H9 (cell line): ENCODE results near the gene MICAL3. TPM values are rescaled to one million over a fixed set of nuclear protein-coding genes. Genes with fewer than 3 reads are reported as not detected.
A peak's percentile ranks its signal among the peaks of the same experiment; 100 is the strongest.

ENCODE experiments used
- DNase-seq: peaks from one replicate; pipeline ENCODE4 v3.0.0-alpha.2; 2017
- H2AFZ ChIP-seq: one replicate; pipeline ENCODE4 v1.6.1; 2013; ENCODE audit warnings: mild to moderate bottlenecking, low read length, control low read depth, moderate library complexity
- H2AK5ac ChIP-seq: 2 replicates; pipeline ENCODE4 v1.6.1; 2013; ENCODE audit warnings: low read length, control low read depth, mixed read lengths; ENCODE audit not compliant: insufficient read length
- H2BK120ac ChIP-seq: one replicate; pipeline ENCODE4 v1.6.1; 2013; ENCODE audit warnings: low read depth, mild to moderate bottlenecking, low read length, control low read depth, inconsistent platforms; ENCODE audit not compliant: poor library complexity, severe bottlenecking
- H2BK12ac ChIP-seq: 2 replicates; pipeline ENCODE4 v1.6.1; 2013; ENCODE audit warnings: low read length, control low read depth, mixed read lengths, low read depth; ENCODE audit not compliant: insufficient read length
- H2BK15ac ChIP-seq: 2 replicates; pipeline ENCODE4 v1.6.1; 2013; ENCODE audit warnings: low read depth, low read length, control low read depth
- H2BK20ac ChIP-seq: one replicate; pipeline ENCODE4 v1.6.1; 2013; ENCODE audit warnings: low read depth, mild to moderate bottlenecking, low read length, control low read depth, inconsistent platforms; ENCODE audit not compliant: poor library complexity, severe bottlenecking
- H2BK5ac ChIP-seq: 2 replicates; pipeline ENCODE4 v1.6.1; 2013; ENCODE audit warnings: low read length, control low read depth, mixed read lengths; ENCODE audit not compliant: insufficient read length
- H3K14ac ChIP-seq: 2 replicates; pipeline ENCODE4 v1.6.1; 2013; ENCODE audit warnings: low read length, control low read depth; ENCODE audit not compliant: insufficient read depth
- H3K18ac ChIP-seq: 2 replicates; pipeline ENCODE4 v1.6.1; 2013; ENCODE audit warnings: low read depth, mild to moderate bottlenecking, mixed read lengths, low read length, control low read depth; ENCODE audit not compliant: insufficient read length
- H3K23ac ChIP-seq: 2 replicates; pipeline ENCODE4 v1.6.1; 2013; ENCODE audit warnings: low read length, control low read depth, mixed read lengths, low read depth; ENCODE audit not compliant: insufficient read length
- H3K23me2 ChIP-seq: 2 replicates; pipeline ENCODE4 v1.6.1; 2013; ENCODE audit warnings: low read depth, mild to moderate bottlenecking, mixed read lengths, low read length, control low read depth; ENCODE audit not compliant: insufficient read length, poor library complexity, severe bottlenecking
- H3K27ac ChIP-seq: 2 replicates; pipeline ENCODE4 v1.5.1; 2013; ENCODE audit warnings: low read length, control low read depth, mixed read lengths, low read depth; ENCODE audit not compliant: insufficient read length
- H3K27me3 ChIP-seq: 2 replicates; pipeline ENCODE4 v1.6.1; 2013; ENCODE audit warnings: low read length, control low read depth, inconsistent platforms; ENCODE audit not compliant: insufficient read depth
- H3K4ac ChIP-seq: 2 replicates; pipeline ENCODE4 v1.6.1; 2013; ENCODE audit warnings: low read depth, mild to moderate bottlenecking, control low read depth, inconsistent platforms, low read length, moderate library complexity
- H3K4me1 ChIP-seq: 2 replicates; pipeline ENCODE4 v1.6.1; 2013; ENCODE audit warnings: low read length, control low read depth, inconsistent platforms; ENCODE audit not compliant: insufficient read depth
- H3K4me2 ChIP-seq: 2 replicates; pipeline ENCODE4 v1.6.1; 2013; ENCODE audit warnings: low read length, control low read depth, mixed read lengths; ENCODE audit not compliant: insufficient read length, insufficient read depth
- H3K56ac ChIP-seq: 2 replicates; pipeline ENCODE4 v1.6.1; 2013; ENCODE audit warnings: low read depth, mild to moderate bottlenecking, mixed read lengths, low read length, control low read depth; ENCODE audit not compliant: insufficient read length
- H3K79me1 ChIP-seq: 2 replicates; pipeline ENCODE4 v1.6.1; 2013; ENCODE audit warnings: low read depth, mild to moderate bottlenecking, moderate library complexity, low read length, control low read depth, inconsistent platforms; ENCODE audit not compliant: insufficient read depth, poor library complexity, severe bottlenecking
- H3K79me2 ChIP-seq: 2 replicates; pipeline ENCODE4 v1.6.1; 2013; ENCODE audit warnings: low read length, control low read depth, inconsistent platforms; ENCODE audit not compliant: insufficient read depth
- H3K9ac ChIP-seq: 2 replicates; pipeline ENCODE4 v1.6.1; 2013; ENCODE audit warnings: low read length, control low read depth, mixed read lengths; ENCODE audit not compliant: insufficient read length; ENCODE audit errors: extremely low read depth
- H3K9me3 ChIP-seq: one replicate; pipeline ENCODE4 v1.6.1; 2013; ENCODE audit warnings: low read depth, low read length, inconsistent platforms; ENCODE audit not compliant: control insufficient read depth
- H3T11ph ChIP-seq: one replicate; pipeline ENCODE4 v1.6.1; 2013; ENCODE audit warnings: mild to moderate bottlenecking, low read length, control low read depth, inconsistent platforms
- H4K20me1 ChIP-seq: one replicate; pipeline ENCODE4 v1.6.1; 2013; ENCODE audit not compliant: control insufficient read depth, insufficient read length, insufficient read depth
- H4K5ac ChIP-seq: 2 replicates; pipeline ENCODE4 v1.6.1; 2013; ENCODE audit warnings: low read depth, mild to moderate bottlenecking, mixed read lengths, low read length, control low read depth; ENCODE audit not compliant: insufficient read length
- H4K8ac ChIP-seq: replicated peaks from 2 replicates; pipeline ENCODE4 v1.6.1; 2013; ENCODE audit warnings: low read length, control low read depth, mixed read lengths, low read depth; ENCODE audit not compliant: insufficient read length
- H4K91ac ChIP-seq: 2 replicates; pipeline ENCODE4 v1.6.1; 2013; ENCODE audit warnings: low read depth, mild to moderate bottlenecking, moderate library complexity, mixed read lengths, low read length, control low read depth; ENCODE audit not compliant: insufficient read length
- H3K27ac Mint-ChIP-seq, 3 experiments: 2 replicates in 2 of 3; 3 replicates in 1 of 3; pipeline ENCODE4 v1.8.0; 2020 to 2021; ENCODE audit warnings: mixed read lengths in 3 of 3, mild to moderate bottlenecking in 1 of 3, moderate library complexity in 1 of 3
- H3K27me3 Mint-ChIP-seq: 2 replicates; pipeline ENCODE4 v1.8.0; 2021; ENCODE audit warnings: low read depth, mild to moderate bottlenecking, moderate library complexity, mixed read lengths
- H3K36me3 Mint-ChIP-seq, 3 experiments: 2 replicates in 2 of 3; 3 replicates in 1 of 3; pipeline ENCODE4 v1.8.0; 2020 to 2021; ENCODE audit warnings: low read depth in 3 of 3, mixed read lengths in 3 of 3; ENCODE audit not compliant: insufficient read depth in 1 of 3
- H3K4me1 Mint-ChIP-seq, 2 experiments: 2 replicates each; pipeline ENCODE4 v1.8.0; 2020; ENCODE audit warnings: mixed read lengths in 2 of 2
- H3K4me3 Mint-ChIP-seq, 2 experiments: 2 replicates in 1 of 2; 3 replicates in 1 of 2; pipeline ENCODE4 v1.8.0; 2020 to 2021; ENCODE audit warnings: mild to moderate bottlenecking in 2 of 2, mixed read lengths in 2 of 2, moderate library complexity in 1 of 2
- H3K9me3 Mint-ChIP-seq, 2 experiments: 2 replicates in 1 of 2; 3 replicates in 1 of 2; pipeline ENCODE4 v1.8.0; 2020; ENCODE audit warnings: mild to moderate bottlenecking in 2 of 2, mixed read lengths in 2 of 2, moderate library complexity in 1 of 2
- CTCF ChIP-seq: fragments of 200-600 bp; sonication (generic); conservative IDR thresholded peaks from 3 replicates; pipeline ENCODE4 v1.8.0; 2021; ENCODE audit warnings: antibody characterized with exemption, mild to moderate bottlenecking
- WGBS: extraction: QIAGEN DNeasy Blood & Tissue Kit; methylation state at CpG from one replicate; pipeline ENCODE4 v1.1.7; 2013; ENCODE audit warnings: missing lambda C conversion rate, low lambda C conversion rate, mixed read lengths; ENCODE audit not compliant: insufficient read length; ENCODE audit errors: extremely low coverage; 5-methylcytosine and 5-hydroxymethylcytosine counted together
- total RNA-seq: library from RNA; stranded (reverse); gene quantifications from 2 replicates; pipeline ENCODE4 v1.2.1, GENCODE V29; 2021

The MICAL3 gene
- total RNA-seq, 1 experiment from 2014 or later: 50.2 TPM

- Histone ChIP-seq H2AK5ac (no peak overlapping the region), H4K20me1 (peaks cover 3% of the 10 kb centered on the region), H4K5ac (no peak overlapping the region), H3K18ac (no peak overlapping the region), H2BK15ac (no peak overlapping the region), H4K8ac (no peak overlapping the region), H2AFZ (no peak overlapping the region), H3K27ac (no peak overlapping the region), H3T11ph (no peak overlapping the region), H3K9me3 (no peaks in the 10 kb centered on the region), H3K14ac (no peak overlapping the region), H2BK12ac (no peak overlapping the region), H3K4me1 (no peaks in the 10 kb centered on the region), H3K79me2 (no peaks in the 10 kb centered on the region), H2BK20ac (no peak overlapping the region), H2BK120ac (no peak overlapping the region), H3K79me1 (no peaks in the 10 kb centered on the region), H3K4me2 (no peak overlapping the region), H3K56ac (no peak overlapping the region), H3K4ac (no peak overlapping the region), H3K27me3 (no peaks in the 10 kb centered on the region), H3K9ac (no peak overlapping the region), H3K23ac (no peak overlapping the region), H3K23me2 (no peaks in the 10 kb centered on the region), H4K91ac (no peak overlapping the region), H2BK5ac (no peak overlapping the region)
- 0 out of 7 replicates have a peak overlapping the region, but pooled peaks of 1 of the 3 experiments have one; percentile 32 for H3K27ac Mint-ChIP-seq
- peaks cover 4 to 5% of the 10 kb centered on the region in 2 experiments; a peak in 2 of 4 replicates for H3K4me1 Mint-ChIP-seq
- no peaks in the 10 kb centered on the region for H3K9me3 Mint-ChIP-seq
- no peak overlapping the region for H3K4me3 Mint-ChIP-seq
- H3K27me3 Mint-ChIP-seq: no peaks in the 10 kb centered on the region; the same call in 1 of the 2 replicates
- no peak for TF ChIP-seq CTCF
- WGBS: no CpG with 5 or more reads among the region's 3 CpGs
- H3K36me3 Mint-ChIP-seq: peaks cover 4 to 16% (median 11%) of the 10 kb centered on the region in 3 experiments; a peak in 6 of 7 replicates
- no peak for DNase-seq
These were observed 178.6 kb downstream of the MICAL3 start for GRCh38 chr22:17845790-17846189.
